Activated naive CD4-positive, alpha-beta T cell treated with anti-CD3 and anti-CD28 coated beads, Interleukin-2, amount 50 U/mL, for 24 hours (primary cell): ENCODE measurements around the gene YES1.
A peak's percentile ranks its signal among the peaks of the same experiment; 100 is the strongest.
"Not testable (repeated sequence)": the region's sequence is repeated elsewhere in the genome, so short reads cannot be mapped to it uniquely, and the experiment has no call there.

Experiments
- H3K27ac Mint-ChIP-seq: one replicate; pipeline ENCODE4 v1.8.0; 2021; ENCODE audit warnings: mild to moderate bottlenecking, mixed read lengths
- H3K27me3 Mint-ChIP-seq: one replicate; pipeline ENCODE4 v1.8.0; 2021; ENCODE audit warnings: mixed read lengths
- H3K36me3 Mint-ChIP-seq: one replicate; pipeline ENCODE4 v1.8.0; 2021; ENCODE audit warnings: mixed read lengths
- H3K4me1 Mint-ChIP-seq: one replicate; pipeline ENCODE4 v1.8.0; 2021; ENCODE audit warnings: mixed read lengths
- H3K4me3 Mint-ChIP-seq: one replicate; pipeline ENCODE4 v1.8.0; 2021; ENCODE audit warnings: mild to moderate bottlenecking, mixed read lengths
- H3K9me3 Mint-ChIP-seq: one replicate; pipeline ENCODE4 v1.8.0; 2021; ENCODE audit warnings: mixed read lengths

The YES1 gene

DNA sequence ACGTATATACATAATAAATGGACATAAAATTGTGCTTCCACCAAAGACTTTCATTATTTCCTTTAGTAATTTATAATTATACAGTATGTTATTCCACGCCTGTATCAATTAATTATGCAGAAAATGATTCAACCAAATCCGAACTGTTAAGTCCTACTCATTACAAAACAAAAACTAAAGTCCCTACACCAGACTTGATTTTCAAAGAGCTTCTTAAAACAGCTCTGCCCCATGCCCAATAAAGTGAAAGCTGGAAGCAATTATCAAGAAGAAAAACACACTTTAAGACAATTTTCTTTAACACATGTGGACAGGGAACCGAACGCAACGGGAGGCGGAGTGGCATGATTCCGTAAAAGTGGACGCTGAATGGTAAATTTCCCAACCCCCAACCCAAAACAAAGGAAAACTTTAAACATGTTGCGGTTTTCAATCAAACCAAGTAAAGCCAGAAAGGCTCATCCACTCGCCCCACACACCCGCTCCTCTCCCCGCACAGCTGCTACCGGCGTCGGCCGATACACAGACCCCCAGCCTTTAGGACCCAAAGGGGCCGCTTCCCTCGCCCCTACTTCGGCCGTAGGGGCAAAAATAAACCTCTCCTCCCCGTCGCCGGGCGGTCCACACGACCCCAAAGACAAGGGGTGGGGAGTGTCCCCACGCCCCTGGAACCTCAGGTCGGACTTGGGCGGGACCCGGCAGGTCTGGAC is 705 bp downstream of the YES1 start:
- Mint-ChIP-seq H3K27me3 (no peaks in the 10 kb centered on the region), H3K4me1 (peaks cover 73% of the 10 kb centered on the region), H3K4me3 (peak overlapping the region; percentile 99), H3K9me3 (no peaks in the 10 kb centered on the region), H3K36me3 (peaks cover 3% of the 10 kb centered on the region), H3K27ac (peak overlapping the region; percentile 100)

DNA sequence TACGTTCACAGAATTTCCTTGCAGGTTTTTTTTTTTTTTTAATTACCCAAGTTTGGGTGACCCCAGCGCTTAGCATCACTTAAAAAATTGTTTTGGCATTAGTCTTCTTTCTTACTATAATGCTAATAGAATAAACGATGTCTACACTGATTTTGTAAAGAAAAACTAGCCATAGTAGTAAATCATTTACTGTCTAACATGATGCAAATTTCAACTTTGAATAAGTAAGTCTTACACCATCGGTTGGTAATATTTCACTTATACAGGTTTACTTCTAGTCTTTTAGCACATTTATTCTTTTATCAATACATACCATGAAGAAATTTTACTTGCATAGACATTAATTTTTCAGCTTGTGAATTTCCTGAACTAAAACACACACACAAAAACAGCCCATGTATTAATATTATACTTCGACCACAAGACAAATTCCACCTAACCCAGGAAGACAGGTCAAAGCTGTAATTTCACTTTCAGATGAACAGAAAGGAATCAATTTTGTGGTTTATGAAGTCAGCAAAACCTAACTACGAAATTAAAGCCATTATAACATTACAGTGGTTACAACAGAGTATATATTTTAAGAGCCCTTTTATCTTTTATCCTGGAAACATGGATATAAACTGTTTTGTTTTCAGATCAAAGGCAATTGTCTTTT is 1.9 kb downstream of the YES1 start:
- H3K27ac Mint-ChIP-seq: peak overlapping the region; percentile 87
- H3K4me3 Mint-ChIP-seq: peak overlapping the region; percentile 99
- H3K36me3 Mint-ChIP-seq: peaks cover 3% of the 10 kb centered on the region
- H3K4me1 Mint-ChIP-seq: peaks cover 80% of the 10 kb centered on the region
- no peaks in the 10 kb centered on the region for H3K9me3 Mint-ChIP-seq
- no peaks in the 10 kb centered on the region for H3K27me3 Mint-ChIP-seq

DNA sequence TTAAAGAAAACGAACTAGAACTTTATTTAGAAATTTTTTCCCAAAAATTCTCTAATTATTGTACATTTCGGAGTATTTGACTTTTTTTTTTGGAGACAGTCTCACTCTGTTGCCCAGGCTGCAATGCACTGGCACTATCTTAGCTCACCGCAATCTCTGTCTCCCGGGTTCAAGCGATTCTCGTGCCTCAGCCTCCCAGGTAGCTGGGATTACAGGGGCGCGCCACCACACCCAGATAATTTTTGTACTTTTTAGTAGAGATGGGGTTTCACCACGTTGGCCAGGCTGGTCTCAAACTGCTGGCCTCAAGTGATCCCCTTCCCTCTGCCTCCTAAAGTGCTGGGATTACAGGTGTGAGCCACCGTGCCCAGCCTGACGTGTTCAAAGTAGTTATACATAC is 2.8 kb downstream of the YES1 start:
- H3K4me1 Mint-ChIP-seq: peaks cover 77% of the 10 kb centered on the region
- H3K27ac Mint-ChIP-seq: peak overlapping the region; percentile 87
- not testable (repeated sequence) for H3K36me3 Mint-ChIP-seq, H3K9me3 Mint-ChIP-seq, H3K27me3 Mint-ChIP-seq
- H3K4me3 Mint-ChIP-seq: peak overlapping the region; percentile 99

DNA sequence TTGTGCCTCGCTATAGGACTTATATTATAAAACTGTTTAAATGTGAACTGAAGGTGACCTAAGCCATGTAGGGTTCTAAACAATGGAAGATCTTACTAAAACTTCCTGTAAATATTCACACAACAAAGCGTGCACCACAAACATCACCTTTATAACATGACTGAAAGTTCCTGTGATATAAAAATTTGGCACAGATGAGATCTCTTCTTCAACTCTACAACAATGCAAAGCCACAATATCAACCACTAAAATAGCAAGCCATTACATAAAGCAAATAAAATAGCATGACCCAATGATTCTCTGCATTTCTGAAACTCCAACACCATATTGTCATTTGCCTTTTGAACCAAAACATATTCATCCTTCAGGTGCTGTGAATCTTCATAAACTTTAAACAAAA is 3.5 kb downstream of the YES1 start:
- H3K9me3 Mint-ChIP-seq: no peaks in the 10 kb centered on the region
- H3K36me3 Mint-ChIP-seq: peaks cover 3% of the 10 kb centered on the region
- peak overlapping the region; percentile 56 for H3K4me3 Mint-ChIP-seq
- H3K27me3 Mint-ChIP-seq: no peaks in the 10 kb centered on the region
- peaks cover 74% of the 10 kb centered on the region for H3K4me1 Mint-ChIP-seq
- peak overlapping the region; percentile 63 for H3K27ac Mint-ChIP-seq

DNA sequence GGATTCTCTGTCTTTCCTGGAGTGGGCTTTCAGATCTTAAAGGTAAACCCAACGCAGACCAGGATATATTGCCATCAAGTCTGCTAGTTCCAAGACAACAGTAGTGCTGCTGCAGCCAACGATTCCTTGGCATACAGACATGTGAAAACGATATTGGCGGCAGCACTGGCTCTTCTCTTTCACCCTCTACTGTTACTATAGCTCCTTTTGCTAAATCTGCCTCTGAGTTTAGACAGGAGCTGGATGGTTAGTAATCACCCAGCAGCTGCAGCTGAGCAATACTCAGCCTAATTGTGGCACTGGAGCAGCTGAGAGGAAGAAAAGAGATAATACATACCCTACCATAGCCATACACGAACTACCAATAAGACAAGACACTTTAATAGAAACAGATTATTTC is 4.0 kb downstream of the YES1 start:
- no peaks in the 10 kb centered on the region for H3K9me3 Mint-ChIP-seq
- H3K36me3 Mint-ChIP-seq: peaks cover 3% of the 10 kb centered on the region
- peaks cover 74% of the 10 kb centered on the region for H3K4me1 Mint-ChIP-seq
- H3K4me3 Mint-ChIP-seq: peak overlapping the region; percentile 56
- H3K27ac Mint-ChIP-seq: peak overlapping the region; percentile 63
- no peaks in the 10 kb centered on the region for H3K27me3 Mint-ChIP-seq

DNA sequence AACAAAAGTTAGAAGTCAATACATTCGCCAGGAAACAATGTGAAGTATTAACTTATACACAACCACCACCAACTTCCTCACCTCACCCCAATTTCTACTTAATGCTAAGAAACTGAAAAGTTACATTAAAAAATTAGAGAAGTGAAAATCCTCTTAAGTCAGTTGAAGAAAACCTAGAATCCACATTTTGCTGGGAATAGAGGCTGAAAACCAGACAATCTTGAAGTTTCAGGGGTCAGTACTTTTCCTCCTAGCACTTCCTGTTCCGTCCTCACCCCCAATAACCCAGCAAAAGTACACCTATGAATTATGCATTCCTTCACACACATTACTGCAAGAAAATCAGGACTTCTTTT is 6.3 kb downstream of the YES1 start:
- Mint-ChIP-seq H3K9me3 (no peaks in the 10 kb centered on the region), H3K27me3 (no peaks in the 10 kb centered on the region), H3K27ac (peak overlapping the region; percentile 84), H3K36me3 (peaks cover 3% of the 10 kb centered on the region), H3K4me3 (peak overlapping the region; percentile 76), H3K4me1 (peaks cover 82% of the 10 kb centered on the region)

DNA sequence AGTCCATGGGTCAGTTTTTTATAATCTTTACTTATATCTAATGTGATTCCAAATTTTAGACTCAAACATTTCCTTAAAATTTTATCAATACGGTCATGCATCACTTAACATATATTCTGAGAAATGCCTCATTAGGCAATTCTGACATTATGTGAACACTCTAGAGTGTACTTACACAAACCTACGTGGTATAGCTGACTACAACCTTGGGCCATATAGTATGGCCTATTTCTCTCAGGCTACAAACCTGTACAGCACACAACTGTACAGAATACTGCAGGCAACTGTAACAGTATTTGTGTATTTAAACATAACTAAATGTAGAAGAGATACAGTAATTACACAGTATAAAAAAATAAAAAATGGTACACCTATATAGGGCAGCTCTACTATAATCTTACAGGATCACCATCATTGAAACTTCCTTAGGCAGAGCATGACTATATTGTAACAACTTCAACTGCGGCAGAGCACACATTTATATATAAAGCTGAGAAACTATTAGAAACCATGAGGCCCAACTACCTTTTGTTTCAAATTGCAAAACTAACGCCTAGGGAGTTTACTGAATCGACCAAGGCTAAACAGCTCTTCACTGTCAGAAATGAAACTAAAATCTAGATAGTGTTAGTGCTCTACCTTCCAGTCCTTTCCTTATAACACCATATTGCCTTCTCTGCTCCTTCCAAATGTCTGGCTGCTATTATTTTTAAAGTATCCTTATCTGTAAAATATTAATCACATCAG is 6.9 kb downstream of the YES1 start:
- peaks cover 81% of the 10 kb centered on the region for H3K4me1 Mint-ChIP-seq
- H3K36me3 Mint-ChIP-seq: peaks cover 3% of the 10 kb centered on the region
- H3K27me3 Mint-ChIP-seq: no peaks in the 10 kb centered on the region
- H3K27ac Mint-ChIP-seq: no peak overlapping the region
- peak overlapping the region; percentile 76 for H3K4me3 Mint-ChIP-seq
- H3K9me3 Mint-ChIP-seq: no peaks in the 10 kb centered on the region

DNA sequence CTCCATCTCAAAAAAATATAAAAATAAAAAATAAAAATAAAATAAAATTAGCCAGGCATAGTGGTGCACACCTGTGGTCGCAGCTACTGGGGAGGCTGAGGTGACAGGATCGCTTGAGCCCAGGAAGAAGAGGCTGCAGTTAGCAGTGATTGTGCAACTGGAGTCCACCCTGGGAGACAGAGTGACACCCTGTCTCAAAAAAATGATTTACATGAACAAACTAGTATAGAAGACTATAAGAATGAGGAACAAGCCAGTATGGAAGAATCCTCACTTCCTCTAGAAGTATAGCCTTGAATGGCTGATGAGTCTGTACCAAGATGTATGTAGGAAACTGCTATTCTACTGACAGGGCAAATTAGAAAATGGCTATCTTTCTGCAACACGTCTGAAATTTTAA is 10.9 kb downstream of the YES1 start:
- H3K4me3 Mint-ChIP-seq: no peak overlapping the region
- no peak overlapping the region for H3K27ac Mint-ChIP-seq
- no peaks in the 10 kb centered on the region for H3K27me3 Mint-ChIP-seq
- H3K36me3 Mint-ChIP-seq: no peaks in the 10 kb centered on the region
- no peaks in the 10 kb centered on the region for H3K9me3 Mint-ChIP-seq
- peaks cover 75% of the 10 kb centered on the region for H3K4me1 Mint-ChIP-seq

DNA sequence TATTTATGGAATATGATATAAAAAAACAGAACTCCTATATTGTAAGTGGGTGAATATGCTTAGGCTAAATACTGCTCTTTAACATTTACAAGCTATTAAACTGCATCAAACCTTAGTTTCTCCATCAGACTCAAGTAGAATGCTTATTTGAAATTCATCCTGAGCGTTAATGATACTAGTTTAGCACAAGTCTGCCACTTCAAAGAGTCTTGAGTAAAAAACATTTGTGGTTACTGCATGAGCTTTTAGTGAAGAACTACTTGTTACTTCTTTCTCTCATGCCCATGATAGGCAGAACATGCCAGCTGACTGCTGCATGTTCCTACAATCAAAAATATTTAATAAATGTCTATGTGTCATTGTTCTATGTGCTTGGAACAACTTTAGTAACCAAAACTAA is 12.1 kb downstream of the YES1 start:
- Mint-ChIP-seq H3K9me3 (no peaks in the 10 kb centered on the region), H3K4me3 (no peak overlapping the region), H3K27ac (no peak overlapping the region), H3K27me3 (no peaks in the 10 kb centered on the region), H3K4me1 (peaks cover 73% of the 10 kb centered on the region), H3K36me3 (peaks cover 6% of the 10 kb centered on the region)

DNA sequence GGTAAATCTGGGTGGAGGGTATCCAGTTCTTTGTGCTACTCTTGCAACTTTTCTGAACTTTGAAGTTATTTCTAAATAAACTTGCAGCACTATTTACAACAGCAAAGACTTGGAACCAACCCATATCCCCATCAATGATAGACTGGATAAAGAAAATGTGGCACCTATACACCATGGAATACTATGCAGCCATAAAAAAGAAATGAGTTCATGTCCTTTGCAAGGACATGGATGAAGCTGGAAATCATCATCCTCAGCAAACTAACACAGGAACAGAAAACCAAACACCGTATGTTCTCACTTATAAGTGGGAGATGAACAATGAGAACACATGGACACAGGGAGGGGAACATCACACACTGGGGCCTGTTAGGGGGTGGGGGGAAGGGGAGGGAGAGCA is 16.7 kb downstream of the YES1 start:
- not testable (repeated sequence) for H3K27me3 Mint-ChIP-seq, H3K9me3 Mint-ChIP-seq, H3K36me3 Mint-ChIP-seq

DNA sequence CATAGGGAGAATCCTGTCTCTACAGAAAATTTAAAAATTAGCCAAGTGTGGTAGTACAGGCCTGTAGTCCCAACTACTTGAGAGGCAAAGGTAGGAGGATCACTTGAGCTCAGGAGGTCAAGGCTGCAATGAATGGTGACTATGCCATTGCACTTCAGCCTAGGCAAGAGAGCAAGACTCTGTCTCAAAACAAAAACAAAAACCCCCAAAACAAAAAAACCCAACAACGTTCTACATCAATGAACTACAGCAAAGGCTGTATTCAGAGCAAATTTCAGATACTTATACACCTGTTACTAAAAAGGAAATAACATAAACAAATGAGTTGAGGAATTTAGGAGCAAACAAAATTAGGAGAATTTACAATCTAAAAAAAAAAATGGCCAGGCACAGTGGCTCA is 22.6 kb downstream of the YES1 start:
- H3K27ac Mint-ChIP-seq: no peak overlapping the region
- H3K4me3 Mint-ChIP-seq: peak overlapping the region; percentile 30
- H3K4me1 Mint-ChIP-seq: peaks cover 50% of the 10 kb centered on the region
- no peaks in the 10 kb centered on the region for H3K27me3 Mint-ChIP-seq
- H3K36me3 Mint-ChIP-seq: peaks cover 2% of the 10 kb centered on the region
- no peaks in the 10 kb centered on the region for H3K9me3 Mint-ChIP-seq

More for the DNA sequence above, 16.7 kb downstream of the YES1 start:
- H3K4me3 Mint-ChIP-seq, H3K27ac Mint-ChIP-seq: not testable (repeated sequence)
- H3K4me1 Mint-ChIP-seq: peaks cover 62% of the 10 kb centered on the region

DNA sequence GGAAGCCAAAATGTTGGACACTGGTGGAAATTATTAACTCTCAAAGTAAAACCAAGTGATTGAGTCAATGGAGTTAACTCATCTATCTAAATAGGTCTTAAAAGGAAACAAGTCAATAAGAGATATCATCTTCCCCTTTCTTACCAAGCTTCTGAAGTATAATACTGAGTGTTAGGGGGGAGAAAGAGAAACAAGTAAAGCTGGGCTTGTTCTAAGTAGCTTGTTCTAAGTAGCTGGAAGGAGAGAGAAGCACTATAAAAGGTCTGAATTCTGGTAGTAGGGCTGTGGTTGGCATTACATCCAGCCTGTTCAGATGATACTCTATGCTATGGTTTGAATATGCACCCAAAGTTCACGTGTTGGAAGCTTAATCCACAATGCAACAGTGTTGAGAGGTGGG is 26.8 kb downstream of the YES1 start:
- Mint-ChIP-seq H3K9me3 (no peaks in the 10 kb centered on the region), H3K27ac (no peak overlapping the region), H3K4me1 (peaks cover 57% of the 10 kb centered on the region), H3K36me3 (peaks cover 2% of the 10 kb centered on the region), H3K4me3 (no peak overlapping the region), H3K27me3 (no peaks in the 10 kb centered on the region)

DNA sequence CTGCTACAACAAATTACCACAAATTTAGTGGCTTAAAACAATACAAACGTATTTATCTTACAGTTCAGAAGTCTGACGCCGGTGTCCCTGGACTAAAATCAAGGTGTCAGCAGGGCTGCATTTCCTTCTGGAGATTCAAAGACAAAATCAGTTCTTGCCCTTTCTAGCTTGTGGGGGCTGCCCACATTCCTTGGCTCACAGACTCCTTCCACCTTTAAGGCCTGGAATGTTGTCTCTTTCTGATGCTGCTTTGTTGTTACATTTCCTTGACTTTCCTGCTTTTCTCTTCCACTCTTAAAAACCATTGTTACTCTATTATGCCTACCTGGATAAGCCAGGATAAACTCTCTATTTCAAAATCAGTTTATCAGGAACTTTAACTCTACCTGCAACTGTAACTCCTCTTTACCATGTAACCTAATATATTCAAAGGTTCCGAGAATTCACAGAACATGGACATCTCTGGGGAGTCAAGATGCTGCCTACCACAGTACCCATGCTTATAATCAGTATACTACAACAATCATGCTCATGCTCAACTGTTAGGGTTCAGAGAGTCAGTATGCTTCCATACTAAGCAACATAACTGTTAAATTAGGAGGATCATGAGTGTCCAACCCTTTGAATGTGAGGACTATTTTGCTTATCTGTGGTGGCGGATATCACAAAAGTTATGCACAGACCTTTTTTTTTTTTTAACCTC is 27.4 kb downstream of the YES1 start:
- Mint-ChIP-seq H3K4me3 (no peak overlapping the region), H3K27me3 (no peaks in the 10 kb centered on the region), H3K36me3 (peaks cover 2% of the 10 kb centered on the region), H3K27ac (no peak overlapping the region), H3K4me1 (peaks cover 63% of the 10 kb centered on the region), H3K9me3 (no peaks in the 10 kb centered on the region)

DNA sequence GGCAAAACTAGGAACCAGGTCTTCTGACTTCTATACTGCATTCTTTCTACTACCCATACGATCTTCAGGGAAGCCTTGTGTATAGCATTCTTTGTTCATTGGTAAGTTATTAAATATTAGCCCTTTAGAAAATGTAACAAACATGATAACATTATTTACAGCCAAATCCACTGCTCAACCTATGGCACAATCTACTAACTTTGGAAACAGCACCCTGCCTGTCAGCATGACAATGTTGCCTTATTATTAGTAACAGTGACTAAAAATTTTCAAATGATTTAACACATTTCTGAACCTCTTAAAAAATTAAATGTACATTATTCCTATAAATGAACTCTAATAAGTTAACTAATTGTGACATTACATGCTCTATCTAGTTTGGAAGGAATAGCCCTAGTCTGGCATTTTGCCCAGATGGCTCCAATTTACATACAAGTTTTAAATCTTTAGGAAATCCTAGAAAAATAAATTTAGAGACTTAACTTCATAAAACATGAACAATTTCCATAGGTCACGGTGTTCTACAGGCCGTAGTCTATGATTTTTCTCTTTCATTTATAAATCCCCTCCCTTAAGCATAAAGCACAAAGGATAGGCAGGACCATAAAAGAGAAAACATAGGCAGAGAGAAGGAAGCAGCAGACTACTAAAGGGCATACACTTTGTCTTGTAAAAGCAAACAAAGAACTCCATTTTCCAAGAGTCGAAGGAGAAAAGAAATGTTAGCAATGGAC is 33.7 kb downstream of the YES1 start:
- Mint-ChIP-seq H3K4me1 (peaks cover 69% of the 10 kb centered on the region), H3K4me3 (no peak overlapping the region), H3K27ac (no peak overlapping the region), H3K9me3 (no peaks in the 10 kb centered on the region), H3K36me3 (peaks cover 15% of the 10 kb centered on the region), H3K27me3 (no peaks in the 10 kb centered on the region)

DNA sequence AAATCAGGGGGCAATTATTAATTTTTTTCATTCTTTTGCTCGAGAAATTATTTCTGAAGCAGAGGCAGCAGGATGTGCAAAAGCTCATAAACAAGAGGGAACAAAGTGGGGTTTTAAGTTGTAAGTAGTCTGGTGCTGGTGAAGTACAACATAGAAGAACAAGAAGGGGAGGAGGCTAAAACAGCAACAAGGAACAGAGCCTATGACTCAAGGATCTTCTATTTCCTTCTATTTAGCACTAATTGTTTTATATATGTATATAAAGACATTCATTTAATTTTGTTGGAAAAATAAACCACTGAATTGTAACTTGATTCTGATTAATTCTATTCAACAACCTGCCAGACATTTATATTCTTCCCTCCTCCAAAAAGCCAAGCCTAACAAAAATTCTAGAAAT is 35.0 kb downstream of the YES1 start:
- no peaks in the 10 kb centered on the region for H3K9me3 Mint-ChIP-seq
- peaks cover 15% of the 10 kb centered on the region for H3K36me3 Mint-ChIP-seq
- peaks cover 72% of the 10 kb centered on the region for H3K4me1 Mint-ChIP-seq
- peak overlapping the region; percentile 31 for H3K27ac Mint-ChIP-seq
- no peaks in the 10 kb centered on the region for H3K27me3 Mint-ChIP-seq
- H3K4me3 Mint-ChIP-seq: no peak overlapping the region
